ENCODE data around the gene TMEM131.

DNA sequence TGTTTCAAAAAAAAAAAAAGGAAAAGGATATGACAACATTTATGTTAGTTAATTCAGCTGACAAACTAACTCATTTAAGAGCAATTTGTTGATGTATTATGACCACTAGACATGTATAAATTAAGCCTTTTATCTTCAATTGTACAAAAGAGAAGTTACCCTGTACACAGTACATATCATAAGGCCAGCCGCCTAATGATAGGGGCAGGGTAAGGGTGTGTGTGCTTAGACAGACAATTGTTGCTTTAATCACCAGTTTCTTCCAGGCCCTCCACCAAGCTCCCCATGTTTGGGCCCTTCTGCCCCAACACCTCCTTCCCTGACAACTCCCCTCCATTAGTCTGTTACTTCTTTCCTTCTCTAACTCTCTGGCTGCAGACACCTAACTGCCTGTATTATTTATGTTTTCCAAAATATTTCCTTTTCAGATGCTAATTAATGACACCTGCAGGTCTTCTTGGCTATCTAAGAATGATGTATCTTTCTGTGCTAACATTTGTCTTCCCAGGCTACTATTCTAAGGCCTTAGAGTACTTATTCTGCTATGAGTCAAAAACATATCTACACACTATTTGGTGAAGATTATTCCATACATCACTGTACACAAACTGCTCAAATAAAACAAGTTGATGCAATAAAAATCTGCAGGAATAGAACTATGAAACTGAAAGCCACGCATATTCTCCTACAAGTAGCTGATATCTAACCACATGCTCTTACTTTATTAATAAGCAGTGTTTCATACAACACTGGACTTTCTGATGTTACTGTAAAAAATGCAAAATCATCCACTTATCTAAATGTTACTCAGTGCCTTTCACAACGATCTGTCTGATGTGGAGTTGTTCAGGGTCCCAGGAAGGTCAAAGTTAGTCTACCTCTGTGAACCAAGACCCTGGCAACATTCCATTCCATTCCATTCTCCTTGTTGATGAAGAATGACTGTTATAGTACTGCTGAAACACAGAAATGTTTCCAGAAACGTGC lies 26.4 kb downstream of the TMEM131 start:
- TF ChIP-seq ZBTB21 (CRISPR knock-in tag; IDR thresholded peaks at IDR 0.05; ENCODE audit: borderline replicate concordance) (no peak), NFE2L1 (CRISPR knock-in tag; IDR thresholded peaks at IDR 0.05) (no peak), RELA (CRISPR knock-in tag; IDR thresholded peaks at IDR 0.05; ENCODE audit: borderline replicate concordance) (no peak), ZNF138 (CRISPR knock-in tag; conservative IDR thresholded peaks at IDR 0.05) (no peak), SOX15 (CRISPR knock-in tag; IDR thresholded peaks at IDR 0.05) (no peak), E2F1 (CRISPR knock-in tag; IDR thresholded peaks at IDR 0.05) (no peak), NR2C2 (CRISPR knock-in tag; IDR thresholded peaks at IDR 0.05) (no peak)
- TF ChIP-seq, protein P1, sequence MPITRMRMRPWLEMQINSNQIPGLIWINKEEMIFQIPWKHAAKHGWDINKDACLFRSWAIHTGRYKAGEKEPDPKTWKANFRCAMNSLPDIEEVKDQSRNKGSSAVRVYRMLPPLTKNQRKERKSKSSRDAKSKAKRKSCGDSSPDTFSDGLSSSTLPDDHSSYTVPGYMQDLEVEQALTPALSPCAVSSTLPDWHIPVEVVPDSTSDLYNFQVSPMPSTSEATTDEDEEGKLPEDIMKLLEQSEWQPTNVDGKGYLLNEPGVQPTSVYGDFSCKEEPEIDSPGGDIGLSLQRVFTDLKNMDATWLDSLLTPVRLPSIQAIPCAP (CRISPR knock-in tag; IDR thresholded peaks at IDR 0.05) = no peak
- TF ChIP-seq, protein P2, sequence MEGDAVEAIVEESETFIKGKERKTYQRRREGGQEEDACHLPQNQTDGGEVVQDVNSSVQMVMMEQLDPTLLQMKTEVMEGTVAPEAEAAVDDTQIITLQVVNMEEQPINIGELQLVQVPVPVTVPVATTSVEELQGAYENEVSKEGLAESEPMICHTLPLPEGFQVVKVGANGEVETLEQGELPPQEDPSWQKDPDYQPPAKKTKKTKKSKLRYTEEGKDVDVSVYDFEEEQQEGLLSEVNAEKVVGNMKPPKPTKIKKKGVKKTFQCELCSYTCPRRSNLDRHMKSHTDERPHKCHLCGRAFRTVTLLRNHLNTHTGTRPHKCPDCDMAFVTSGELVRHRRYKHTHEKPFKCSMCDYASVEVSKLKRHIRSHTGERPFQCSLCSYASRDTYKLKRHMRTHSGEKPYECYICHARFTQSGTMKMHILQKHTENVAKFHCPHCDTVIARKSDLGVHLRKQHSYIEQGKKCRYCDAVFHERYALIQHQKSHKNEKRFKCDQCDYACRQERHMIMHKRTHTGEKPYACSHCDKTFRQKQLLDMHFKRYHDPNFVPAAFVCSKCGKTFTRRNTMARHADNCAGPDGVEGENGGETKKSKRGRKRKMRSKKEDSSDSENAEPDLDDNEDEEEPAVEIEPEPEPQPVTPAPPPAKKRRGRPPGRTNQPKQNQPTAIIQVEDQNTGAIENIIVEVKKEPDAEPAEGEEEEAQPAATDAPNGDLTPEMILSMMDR (IDR thresholded peaks at IDR 0.05) = no peak
- TF ChIP-seq, protein P3, sequence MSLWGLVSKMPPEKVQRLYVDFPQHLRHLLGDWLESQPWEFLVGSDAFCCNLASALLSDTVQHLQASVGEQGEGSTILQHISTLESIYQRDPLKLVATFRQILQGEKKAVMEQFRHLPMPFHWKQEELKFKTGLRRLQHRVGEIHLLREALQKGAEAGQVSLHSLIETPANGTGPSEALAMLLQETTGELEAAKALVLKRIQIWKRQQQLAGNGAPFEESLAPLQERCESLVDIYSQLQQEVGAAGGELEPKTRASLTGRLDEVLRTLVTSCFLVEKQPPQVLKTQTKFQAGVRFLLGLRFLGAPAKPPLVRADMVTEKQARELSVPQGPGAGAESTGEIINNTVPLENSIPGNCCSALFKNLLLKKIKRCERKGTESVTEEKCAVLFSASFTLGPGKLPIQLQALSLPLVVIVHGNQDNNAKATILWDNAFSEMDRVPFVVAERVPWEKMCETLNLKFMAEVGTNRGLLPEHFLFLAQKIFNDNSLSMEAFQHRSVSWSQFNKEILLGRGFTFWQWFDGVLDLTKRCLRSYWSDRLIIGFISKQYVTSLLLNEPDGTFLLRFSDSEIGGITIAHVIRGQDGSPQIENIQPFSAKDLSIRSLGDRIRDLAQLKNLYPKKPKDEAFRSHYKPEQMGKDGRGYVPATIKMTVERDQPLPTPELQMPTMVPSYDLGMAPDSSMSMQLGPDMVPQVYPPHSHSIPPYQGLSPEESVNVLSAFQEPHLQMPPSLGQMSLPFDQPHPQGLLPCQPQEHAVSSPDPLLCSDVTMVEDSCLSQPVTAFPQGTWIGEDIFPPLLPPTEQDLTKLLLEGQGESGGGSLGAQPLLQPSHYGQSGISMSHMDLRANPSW (CRISPR knock-in tag; conservative IDR thresholded peaks at IDR 0.05; ENCODE audit: low read depth) = no peak

Measured in WTC11 (cell line).